Hepatocyte (in vitro differentiated cells): Measurements from ENCODE around the gene BEX3.

Source experiments
- CTCF ChIP-seq: fragments of 200-600 bp; sonication (generic); IDR thresholded peaks from 2 replicates; pipeline ENCODE4 v1.5.1; 2016; ENCODE audit warnings: antibody characterized with exemption, mild to moderate bottlenecking; ENCODE audit not compliant: poor library complexity
- EZH2 ChIP-seq: fragments of 200-600 bp; sonication (generic); IDR thresholded peaks from 2 replicates; pipeline ENCODE4 v1.6.1; 2016; ENCODE audit warnings: antibody characterized with exemption, mild to moderate bottlenecking, borderline replicate concordance
- EZH2phosphoT487 ChIP-seq: fragments of 200-600 bp; sonication (generic); IDR thresholded peaks from one replicate; pipeline ENCODE4 v1.6.1; 2018; ENCODE audit warnings: antibody characterized with exemption, mild to moderate bottlenecking, low read depth, moderate library complexity; ENCODE audit not compliant: unreplicated experiment, severe bottlenecking

DNA sequence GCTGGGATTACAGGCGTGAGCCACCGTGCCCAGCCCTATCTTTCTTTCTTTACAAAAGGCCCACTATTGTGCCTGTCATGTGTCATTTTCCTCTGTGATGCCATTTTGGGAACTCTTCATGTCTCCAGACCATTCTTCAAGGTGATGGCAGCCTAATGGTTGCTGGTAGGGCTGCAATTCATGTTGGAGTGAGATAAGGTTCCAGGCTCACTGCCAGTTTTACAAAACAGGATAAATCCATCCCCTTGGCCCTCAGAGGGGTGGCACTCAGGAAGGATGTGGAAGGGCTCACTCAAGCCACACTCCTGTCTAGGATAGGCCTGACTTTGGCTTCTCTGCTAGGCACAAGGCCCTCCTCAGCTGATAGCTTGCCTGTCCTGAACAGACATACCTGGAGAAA is 16.2 kb upstream of the BEX3 start:
- TF ChIP-seq CTCF (no peak), EZH2 (no peak), EZH2phosphoT487 (no peak)
